ENCODE results near the gene KCNK1. TPM values are rescaled to one million over a fixed set of nuclear protein-coding genes. Genes with fewer than 3 reads are reported as not detected.

The KCNK1 gene
- total and polyA plus RNA-seq, 2 of the 4 experiments (the other 2 are of a cell fraction): 0.90 to 1.6 TPM

DNA sequence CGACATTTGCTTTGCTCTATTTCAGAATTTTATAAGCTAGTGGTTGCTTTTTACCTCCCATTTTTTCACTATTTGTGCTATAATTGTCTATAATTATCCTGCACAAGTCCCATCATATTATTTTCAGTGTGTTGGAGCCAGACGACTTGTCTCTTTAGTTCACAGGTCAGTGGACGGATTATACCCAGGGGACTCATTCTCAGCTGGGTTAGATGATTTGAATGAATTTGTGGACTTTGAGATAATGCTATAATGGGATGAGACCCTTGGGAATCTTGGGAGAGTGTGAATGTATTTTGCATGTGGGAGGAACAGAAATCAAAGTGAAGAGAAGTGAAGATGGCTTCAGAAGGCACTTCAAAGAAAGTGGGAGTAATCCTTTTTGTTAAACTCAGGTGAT is 31.5 kb upstream of the KCNK1 start:
- Histone ChIP-seq H3K4me1 (ENCODE audit: control insufficient read depth, insufficient read depth, low read length) (no peaks in the 10 kb centered on the region), H2BK20ac (ENCODE audit: low read depth, low read length) (no peak overlapping the region), H3K4me2 (ENCODE audit: low read depth, low read length) (no peak overlapping the region), H3K4ac (ENCODE audit: low read depth, low read length) (no peak overlapping the region), H4K8ac (ENCODE audit: low read depth in 2 of 2, low read length in 2 of 2) (no peak overlapping the region), H4K91ac (ENCODE audit: insufficient read depth, low read depth, low read length) (no peak overlapping the region), H3K27me3 (ENCODE audit: control insufficient read depth, insufficient read depth, low read length) (no peaks in the 10 kb centered on the region), H3K9me3 (ENCODE audit: control insufficient read depth, insufficient read depth, low read length) (peaks cover 8% of the 10 kb centered on the region; the same call in 1 of the 2 replicates), H2AFZ (replicated peaks; ENCODE audit: low read length, poor library complexity) (no peak overlapping the region), H3K18ac (ENCODE audit: low read depth, low read length) (no peak overlapping the region), H2AK5ac (ENCODE audit: low read depth, low read length) (no peak overlapping the region), H3K36me3 (ENCODE audit: control insufficient read depth, insufficient read depth, low read length) (no peaks in the 10 kb centered on the region), H2BK5ac (ENCODE audit: low read depth, low read length, poor library complexity, severe bottlenecking) (no peak overlapping the region), H4K20me1 (ENCODE audit: insufficient read depth, low read length) (no peaks in the 10 kb centered on the region), H3K4me3 (ENCODE audit: insufficient read depth, low read depth, low read length) (no peak overlapping the region), H3K9me1 (ENCODE audit: insufficient read depth, low read length) (no peaks in the 10 kb centered on the region), H2AK9ac (replicated peaks; ENCODE audit: low read depth, low read length, poor library complexity) (no peak overlapping the region), H2BK120ac (ENCODE audit: low read depth, low read length) (no peak overlapping the region), H3K56ac (ENCODE audit: extremely low read depth, insufficient read depth, low read length) (no peak overlapping the region), H3K79me1 (ENCODE audit: low read depth in 1 of 2, low read length in 2 of 2) (no peaks in the 10 kb centered on the region), H3K14ac (replicated peaks; ENCODE audit: low read depth, low read length) (no peak overlapping the region), H4K5ac (ENCODE audit: low read depth, low read length) (no peak overlapping the region), H3K23ac (ENCODE audit: low read depth, low read length) (no peak overlapping the region), H3K9ac (ENCODE audit: low read depth, low read length) (no peak overlapping the region), H3K27ac (ENCODE audit: insufficient read depth, low read length) (no peak overlapping the region), H2BK15ac (ENCODE audit: low read depth, low read length) (no peak overlapping the region)
- BruUV-seq (replicated peaks): no TSS peak
- ChIA-PET CTCF (no interaction called here), POLR2A (ENCODE audit: unreplicated experiment) (no interaction called here)
- ATAC-seq (ENCODE audit: low read depth): no peak
- in situ Hi-C loops (cut with MboI; ENCODE audit: low sequenced_read_pairs): no loop called here
- dilution Hi-C loops (cut with HindIII; ENCODE audit: low sequenced_read_pairs, unreplicated experiment): no loop called here
- no CpG with 5 or more reads among the region's 3 CpGs for WGBS, 2 experiments (ENCODE audit: extremely low coverage in 2 of 2, insufficient read length in 1 of 2)
- intact Hi-C loops (cut with micrococcal nuclease): no loop called here
- DNase-seq: no peak
- TF ChIP-seq FOS (IDR thresholded peaks at IDR 0.05; ENCODE audit: low read depth, low read length) (no peak), SMC3 (IDR thresholded peaks at IDR 0.05; ENCODE audit: low read depth, low read length) (no peak), CHD1 (IDR thresholded peaks at IDR 0.05; ENCODE audit: low read depth, low read length) (no peak), MAFK (IDR thresholded peaks at IDR 0.05; ENCODE audit: low read depth, low read length) (no peak)
- TF ChIP-seq, protein P1, sequence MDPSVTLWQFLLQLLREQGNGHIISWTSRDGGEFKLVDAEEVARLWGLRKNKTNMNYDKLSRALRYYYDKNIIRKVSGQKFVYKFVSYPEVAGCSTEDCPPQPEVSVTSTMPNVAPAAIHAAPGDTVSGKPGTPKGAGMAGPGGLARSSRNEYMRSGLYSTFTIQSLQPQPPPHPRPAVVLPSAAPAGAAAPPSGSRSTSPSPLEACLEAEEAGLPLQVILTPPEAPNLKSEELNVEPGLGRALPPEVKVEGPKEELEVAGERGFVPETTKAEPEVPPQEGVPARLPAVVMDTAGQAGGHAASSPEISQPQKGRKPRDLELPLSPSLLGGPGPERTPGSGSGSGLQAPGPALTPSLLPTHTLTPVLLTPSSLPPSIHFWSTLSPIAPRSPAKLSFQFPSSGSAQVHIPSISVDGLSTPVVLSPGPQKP (IDR thresholded peaks at IDR 0.05; ENCODE audit: borderline replicate concordance, low read depth, low read length): no peak

All from IMR-90 (cell line).